Measurements from ENCODE around the gene CMTM3.

DNA sequence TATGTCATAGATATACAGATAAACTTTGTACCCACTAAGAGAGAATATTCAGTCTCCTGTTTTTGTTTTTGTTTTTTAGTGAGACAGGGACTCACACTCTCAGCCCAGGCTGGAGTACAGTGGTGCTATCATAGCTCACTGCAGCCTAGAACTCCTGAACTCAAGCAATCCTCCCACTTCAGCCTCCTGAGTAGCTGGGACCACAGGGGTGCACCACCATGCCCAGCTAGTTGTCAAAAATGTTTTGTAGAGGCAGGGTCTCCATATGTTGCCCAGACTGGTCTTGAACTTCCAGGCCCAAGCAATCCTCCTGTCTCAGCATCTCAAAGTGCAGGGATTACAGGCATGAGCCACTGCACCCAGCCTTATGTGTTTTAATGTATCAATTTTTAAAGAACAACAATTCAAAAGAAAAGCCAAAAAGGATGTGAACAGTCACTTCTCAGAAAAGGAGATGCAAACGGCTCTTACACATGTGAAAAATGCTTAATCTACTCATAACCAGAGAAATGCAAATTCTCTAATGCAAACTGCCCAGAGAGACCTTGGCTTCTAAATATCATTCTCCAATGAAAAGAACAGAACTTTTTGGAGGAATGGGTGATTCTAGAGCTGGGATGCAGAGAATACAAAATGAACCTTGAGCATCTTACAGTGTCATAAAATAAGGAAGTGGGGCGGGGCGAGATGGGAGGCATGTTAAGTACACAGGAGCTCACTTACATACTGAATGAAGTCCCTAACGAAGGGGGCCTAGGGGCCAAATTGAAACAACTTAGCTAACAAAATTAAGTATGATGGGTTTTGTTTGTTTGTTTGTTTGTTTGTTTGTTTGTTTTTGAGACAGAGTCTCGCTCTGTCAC lies 7.3 kb upstream of the CMTM3 start:
- no peak for TF ChIP-seq CTCF (IDR thresholded peaks at IDR 0.05)
- TF ChIP-seq POLR2A (IDR thresholded peaks at IDR 0.05), result no peak
